Measurements from ENCODE around the gene DDIT4.

Gene DDIT4

GRCh38 chr10:72318418-72319262 lies 44.9 kb downstream of the DDIT4 start:
- no peak for DNase-seq

- DNase-seq: peak; percentile 79
Measured at GRCh38 chr10:72319416-72320254, 45.9 kb downstream of the DDIT4 start.

GRCh38 chr10:72320676-72321247 lies 47.0 kb downstream of the DDIT4 start:
- DNase-seq: peak; percentile 79

DNA sequence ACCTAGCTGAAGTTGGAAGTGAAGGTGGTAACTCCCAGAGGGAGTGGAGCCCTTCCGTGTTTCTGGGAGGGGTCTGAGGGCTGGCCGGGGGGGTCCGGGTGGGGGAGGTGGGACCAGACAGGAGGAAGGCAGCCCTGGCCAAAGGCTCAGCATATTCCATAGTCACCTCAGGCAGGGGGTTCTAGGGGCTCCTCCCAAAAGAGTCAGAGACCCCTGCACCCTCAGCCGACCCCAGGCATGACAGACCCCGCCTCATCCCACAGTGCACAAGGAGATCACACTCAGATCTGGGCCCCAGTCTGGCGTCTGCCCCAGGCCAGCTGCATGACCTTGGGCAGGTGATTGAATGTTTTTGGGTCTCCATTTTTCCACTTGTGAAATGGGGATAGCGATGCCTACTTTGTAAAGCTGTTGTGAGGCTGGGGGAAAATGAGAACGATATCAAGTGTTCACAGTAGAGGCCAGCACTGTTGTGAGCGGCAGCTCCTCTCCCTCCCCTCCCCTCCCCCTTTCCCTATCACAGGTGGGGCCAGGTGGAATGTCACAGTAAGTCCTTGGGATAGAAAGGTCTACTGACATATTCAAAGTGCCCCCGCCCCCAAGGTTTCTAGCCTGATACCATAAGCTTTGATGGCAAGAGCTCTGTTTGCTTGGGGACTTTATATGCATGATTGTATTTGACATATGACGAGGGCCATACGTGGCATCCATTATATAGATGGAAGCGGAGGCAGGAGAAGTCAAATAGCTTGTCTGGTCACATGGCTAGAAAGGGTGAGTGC lies 47.7 kb downstream of the DDIT4 start:
- DNase-seq: no peak

GRCh38 chr10:72322030-72322279 lies 48.2 kb downstream of the DDIT4 start:
- DNase-seq: no peak

GRCh38 chr10:72322280-72323058 lies 48.7 kb downstream of the DDIT4 start:
- DNase-seq: no peak

DNA sequence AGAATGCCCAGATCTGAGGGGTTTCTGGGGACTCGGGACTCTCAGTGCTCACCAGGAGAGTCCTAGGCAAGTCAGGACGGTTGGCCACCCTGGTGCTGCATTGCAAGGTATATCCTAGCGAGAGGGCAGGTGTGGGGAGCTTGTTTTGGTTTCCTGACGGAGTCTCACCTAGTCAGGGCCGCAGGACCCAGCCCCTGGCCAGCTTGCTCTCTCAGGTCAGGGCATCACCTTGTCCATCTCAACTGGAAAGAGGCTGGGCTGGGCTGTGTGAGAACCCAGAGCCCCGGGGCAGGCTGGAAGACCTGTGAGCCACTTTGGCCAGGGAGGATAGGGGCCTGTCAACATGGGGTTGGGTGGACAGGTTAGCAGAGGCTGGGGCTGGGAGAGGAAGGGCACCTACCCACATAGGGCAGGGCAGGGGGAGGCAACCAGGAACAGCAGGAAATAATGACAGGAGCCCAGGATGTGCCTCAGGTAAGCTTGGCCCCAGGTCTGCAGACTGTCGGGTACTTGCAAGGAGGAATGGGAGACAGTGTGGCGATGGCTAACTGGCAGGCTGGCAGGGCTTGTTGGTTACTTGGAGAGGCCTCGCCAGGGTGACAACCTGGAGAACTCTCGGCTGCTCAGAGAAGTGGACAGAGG lies 49.5 kb downstream of the DDIT4 start:
- no peak for DNase-seq

DNA sequence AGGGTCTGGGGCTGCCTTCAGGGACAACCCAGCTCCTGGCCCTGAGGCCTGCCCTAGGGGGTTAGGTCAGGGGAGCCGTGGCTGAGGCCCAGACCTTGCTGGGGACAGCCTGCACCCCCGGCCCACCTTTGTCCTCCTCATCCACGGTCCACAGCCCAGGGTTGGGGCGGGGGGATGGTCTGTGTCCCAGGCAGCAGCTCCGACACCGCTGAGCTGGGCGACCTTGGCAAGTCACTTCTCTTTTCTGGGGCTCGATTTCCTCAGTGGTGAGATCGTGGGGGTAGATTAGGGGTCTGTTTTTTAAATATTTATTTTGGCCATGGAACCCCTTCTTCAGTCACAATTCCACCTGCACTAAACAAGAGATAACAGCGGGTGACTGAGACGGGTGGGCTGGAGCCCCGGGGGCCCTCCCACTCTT lies 50.1 kb downstream of the DDIT4 start:
- no peak for DNase-seq
